HFF-Myc (cell line): Measurements from ENCODE around the gene RORB.

Experiments used
- DNase-seq: peaks from one replicate; pipeline ENCODE4 v3.0.0-alpha.2; 2011; ENCODE audit warnings: low read depth; ENCODE audit errors: extremely low read depth
- H3K4me3 ChIP-seq: replicated peaks from 2 replicates; pipeline ENCODE4 v1.5.1; 2011; ENCODE audit warnings: low read depth, mild to moderate bottlenecking, control low read depth, low read length
- CTCF ChIP-seq: IDR thresholded peaks from 2 replicates; pipeline ENCODE4 v1.5.1; 2012; ENCODE audit warnings: mild to moderate bottlenecking, low read depth, low read length, control low read depth; ENCODE audit errors: missing control alignments

RORB gene

GRCh38 chr9:74697535-74697934 lies 200.4 kb downstream of the RORB start:
- TF ChIP-seq CTCF = no peak
- no peak overlapping the region for H3K4me3 ChIP-seq
- DNase-seq = no peak

GRCh38 chr9:74711341-74711740 lies 214.2 kb downstream of the RORB start:
- no peak for DNase-seq
- H3K4me3 ChIP-seq = no peak overlapping the region
- no peak for TF ChIP-seq CTCF

- no peak for TF ChIP-seq CTCF
- DNase-seq = no peak
- H3K4me3 ChIP-seq = no peak overlapping the region
Observed at GRCh38 chr9:74718709-74719108, 221.6 kb downstream of the RORB start.

GRCh38 chr9:74719306-74719705 lies 222.2 kb downstream of the RORB start:
- TF ChIP-seq CTCF = no peak
- no peak for DNase-seq
- H3K4me3 ChIP-seq = no peak overlapping the region

- TF ChIP-seq CTCF = no peak
- no peak overlapping the region for H3K4me3 ChIP-seq
- no peak for DNase-seq
Observed at GRCh38 chr9:74721696-74722660, 224.8 kb downstream of the RORB start.

GRCh38 chr9:74724317-74724716 lies 227.2 kb downstream of the RORB start:
- no peak overlapping the region for H3K4me3 ChIP-seq
- TF ChIP-seq CTCF = no peak
- no peak for DNase-seq

- no peak for DNase-seq
- H3K4me3 ChIP-seq = no peak overlapping the region
- TF ChIP-seq CTCF = no peak
Observed at GRCh38 chr9:74726581-74726980, 229.4 kb downstream of the RORB start.
